IMR-90 (cell line): ENCODE results near the gene VAT1L. TPM values are rescaled to one million over a fixed set of nuclear protein-coding genes. Genes with fewer than 3 reads are reported as not detected.

ENCODE experiments used
- ATAC-seq: fragments of 200-7000 bp; cut with Tn5 transposase; 2 replicates; pipeline ENCODE4 v1.9.1; 2020; ENCODE audit warnings: low read depth, mild to moderate bottlenecking, moderate library complexity
- BruUV-seq: library from RNA; stranded (reverse); fragments of 400-500 nt; replicated peaks from 2 replicates; lab custom pipeline; 2021; lab: Mats Ljungman, UMichigan
- CTCF ChIA-PET: fragments of 300-600 bp; formaldehyde crosslinking; extraction: SDS; loops from one replicate; lab custom pipeline; 2021; ENCODE audit warnings: antibody characterized with exemption; lab: Yijun Ruan, JAX
- POLR2A ChIA-PET: fragments of 300-600 bp; sonication (Branson Sonifier 250); formaldehyde crosslinking; loops from one replicate; lab custom pipeline; 2022; ENCODE audit warnings: antibody characterized with exemption; ENCODE audit not compliant: unreplicated experiment; lab: Charles Lee
- DNase-seq: peaks from one replicate; pipeline ENCODE4 v3.0.0; 2013
- H2AFZ ChIP-seq: replicated peaks from 2 replicates; pipeline ENCODE3; 2013; ENCODE audit warnings: low read length, mild to moderate bottlenecking; ENCODE audit not compliant: poor library complexity
- H2AK5ac ChIP-seq: 2 replicates; pipeline ENCODE4 v1.6.1; 2013; ENCODE audit warnings: low read depth, low read length, inconsistent platforms
- H2AK9ac ChIP-seq: replicated peaks from 2 replicates; pipeline ENCODE3; 2013; ENCODE audit warnings: mild to moderate bottlenecking, low read depth, low read length, moderate library complexity; ENCODE audit not compliant: poor library complexity
- H2BK120ac ChIP-seq: 2 replicates; pipeline ENCODE4 v1.6.1; 2013; ENCODE audit warnings: low read depth, low read length, inconsistent platforms
- H2BK15ac ChIP-seq: 3 replicates; pipeline ENCODE4 v1.6.1; 2013; ENCODE audit warnings: low read depth, low read length, inconsistent platforms
- H2BK20ac ChIP-seq: 2 replicates; pipeline ENCODE4 v1.6.1; 2013; ENCODE audit warnings: low read depth, mild to moderate bottlenecking, inconsistent platforms, low read length, moderate library complexity
- H2BK5ac ChIP-seq: 2 replicates; pipeline ENCODE4 v1.6.1; 2013; ENCODE audit warnings: mild to moderate bottlenecking, low read depth, low read length, inconsistent platforms; ENCODE audit not compliant: poor library complexity, severe bottlenecking
- H3K14ac ChIP-seq: replicated peaks from 2 replicates; pipeline ENCODE4 v1.6.1; 2013; ENCODE audit warnings: low read depth, low read length, inconsistent platforms
- H3K18ac ChIP-seq: 2 replicates; pipeline ENCODE4 v1.6.1; 2013; ENCODE audit warnings: low read depth, low read length, control low read depth
- H3K23ac ChIP-seq: 2 replicates; pipeline ENCODE4 v1.6.1; 2013; ENCODE audit warnings: low read depth, low read length, inconsistent platforms
- H3K27ac ChIP-seq: 2 replicates; pipeline ENCODE4 v1.5.1; 2013; ENCODE audit warnings: mild to moderate bottlenecking, control low read depth, low read length; ENCODE audit not compliant: insufficient read depth
- H3K27me3 ChIP-seq: 2 replicates; pipeline ENCODE4 v1.6.1; 2013; ENCODE audit warnings: low read length; ENCODE audit not compliant: control insufficient read depth, insufficient read depth
- H3K36me3 ChIP-seq: 2 replicates; pipeline ENCODE4 v1.6.1; 2013; ENCODE audit warnings: low read length, mixed read lengths; ENCODE audit not compliant: control insufficient read depth, insufficient read depth
- H3K4ac ChIP-seq: 2 replicates; pipeline ENCODE4 v1.6.1; 2013; ENCODE audit warnings: low read depth, low read length, inconsistent platforms
- H3K4me1 ChIP-seq: 2 replicates; pipeline ENCODE4 v1.6.1; 2013; ENCODE audit warnings: low read length, mixed read lengths; ENCODE audit not compliant: control insufficient read depth, insufficient read depth
- H3K4me2 ChIP-seq: 2 replicates; pipeline ENCODE4 v1.6.1; 2013; ENCODE audit warnings: low read depth, mild to moderate bottlenecking, control low read depth, low read length, moderate library complexity
- H3K4me3 ChIP-seq: 2 replicates; pipeline ENCODE4 v1.5.1; 2013; ENCODE audit warnings: low read depth, mild to moderate bottlenecking, control low read depth, low read length, moderate library complexity; ENCODE audit not compliant: insufficient read depth
- H3K56ac ChIP-seq: 2 replicates; pipeline ENCODE4 v1.6.1; 2013; ENCODE audit warnings: low read length, inconsistent platforms; ENCODE audit not compliant: insufficient read depth; ENCODE audit errors: extremely low read depth
- H3K79me1 ChIP-seq, 2 experiments: 2 replicates each; pipeline ENCODE4 v1.6.1; 2013; ENCODE audit warnings: low read length in 2 of 2, inconsistent platforms in 1 of 2, low read depth in 1 of 2
- H3K9ac ChIP-seq: 2 replicates; pipeline ENCODE4 v1.6.1; 2013; ENCODE audit warnings: low read depth, low read length, control low read depth
- H3K9me1 ChIP-seq: 2 replicates; pipeline ENCODE4 v1.6.1; 2013; ENCODE audit warnings: low read length, inconsistent platforms; ENCODE audit not compliant: insufficient read depth
- H3K9me3 ChIP-seq: 2 replicates; pipeline ENCODE4 v1.6.1; 2013; ENCODE audit warnings: low read length; ENCODE audit not compliant: control insufficient read depth, insufficient read depth
- H4K20me1 ChIP-seq: 2 replicates; pipeline ENCODE4 v1.6.1; 2013; ENCODE audit warnings: low read length, inconsistent platforms; ENCODE audit not compliant: insufficient read depth
- H4K5ac ChIP-seq: 2 replicates; pipeline ENCODE4 v1.6.1; 2013; ENCODE audit warnings: mild to moderate bottlenecking, low read depth, low read length, control low read depth
- H4K8ac ChIP-seq, 2 experiments: 2 replicates each; pipeline ENCODE4 v1.6.1; 2013; ENCODE audit warnings: low read depth in 2 of 2, low read length in 2 of 2, control low read depth in 1 of 2, inconsistent platforms in 1 of 2
- H4K91ac ChIP-seq: 2 replicates; pipeline ENCODE4 v1.6.1; 2013; ENCODE audit warnings: low read depth, low read length, inconsistent platforms; ENCODE audit not compliant: insufficient read depth
- BHLHE40 ChIP-seq: fragments of 150-350 bp; IDR thresholded peaks from 2 replicates; pipeline ENCODE4 v1.6.1; 2016; ENCODE audit warnings: mild to moderate bottlenecking, low read depth, low read length
- CEBPB ChIP-seq: IDR thresholded peaks from 2 replicates; pipeline ENCODE4 v1.6.1; 2012; ENCODE audit warnings: low read depth, low read length, improper control_type of control experiment
- CHD1 ChIP-seq: IDR thresholded peaks from 2 replicates; pipeline ENCODE4 v1.6.1; 2012; ENCODE audit warnings: low read depth, low read length, improper control_type of control experiment
- FOS ChIP-seq: fragments of 150-350 bp; IDR thresholded peaks from 2 replicates; pipeline ENCODE4 v1.6.1; 2016; ENCODE audit warnings: low read depth, low read length
- MAFK ChIP-seq: IDR thresholded peaks from 2 replicates; pipeline ENCODE4 v1.6.1; 2012; ENCODE audit warnings: low read depth, low read length, improper control_type of control experiment
- MAZ ChIP-seq: IDR thresholded peaks from 2 replicates; pipeline ENCODE4 v1.6.1; 2012; ENCODE audit warnings: low read depth, mild to moderate bottlenecking, low read length, improper control_type of control experiment, moderate library complexity, borderline replicate concordance
- NFE2L2 ChIP-seq: fragments of 150-350 bp; IDR thresholded peaks from 2 replicates; pipeline ENCODE4 v1.6.1; 2016; ENCODE audit warnings: low read depth, mild to moderate bottlenecking, low read length
- POLR2A ChIP-seq: IDR thresholded peaks from 2 replicates; pipeline ENCODE4 v1.6.1; 2012; ENCODE audit warnings: mild to moderate bottlenecking, low read depth, low read length
- RAD21 ChIP-seq: IDR thresholded peaks from 2 replicates; pipeline ENCODE4 v1.6.1; 2012; ENCODE audit warnings: low read length, improper control_type of control experiment
- RFX5 ChIP-seq: IDR thresholded peaks from 2 replicates; pipeline ENCODE4 v1.8.0; 2012; ENCODE audit warnings: low read depth, mild to moderate bottlenecking, low read length, moderate library complexity
- SMC3 ChIP-seq: fragments of 150-350 bp; IDR thresholded peaks from 2 replicates; pipeline ENCODE4 v1.6.1; 2016; ENCODE audit warnings: low read depth, mild to moderate bottlenecking, antibody characterized with exemption, low read length, moderate library complexity
- WGBS, 2 experiments: methylation state at CpG; one replicate each; pipeline versions ENCODE4 v1.1.5 to v1.1.7; 2013; ENCODE audit warnings: missing lambda C conversion rate in 2 of 2; ENCODE audit not compliant: insufficient read length in 1 of 2; ENCODE audit errors: extremely low coverage in 2 of 2; 5-methylcytosine and 5-hydroxymethylcytosine counted together
- dilution Hi-C: fragments of 300-500 bp; cut with HindIII; formaldehyde crosslinking; loops from one replicate; pipeline ENCODE4 v1.14.3; 2018; ENCODE audit warnings: low sequenced_read_pairs; ENCODE audit not compliant: unreplicated experiment
- in situ Hi-C: fragments of 300-500 bp; cut with MboI; formaldehyde crosslinking; loops from 3 replicates; pipeline ENCODE4 v1.14.3; 2019; ENCODE audit warnings: low sequenced_read_pairs, inconsistent platforms, mixed read lengths
- intact Hi-C: fragments of 100-400 bp; cut with micrococcal nuclease; formaldehyde crosslinking; loops from 2 replicates; pipeline ENCODE4 v1.10.0; 2022
- polyA plus RNA-seq, 3 experiments: library from polyadenylated mRNA; depleted of rRNA; stranded (reverse); fragments of >200 nt; gene quantifications; 2 replicates each; pipeline ENCODE4 v1.2.3, GENCODE V29; 2012; ENCODE audit warnings: low replicate concordance in 1 of 3
- total RNA-seq: library from RNA; depleted of rRNA; stranded (reverse); fragments of >200 nt; gene quantifications from 2 replicates; pipeline ENCODE4 v1.2.3, GENCODE V29; 2012
- TF ChIP-seq, protein P1 (sequence below): conservative IDR thresholded peaks from 2 replicates; pipeline ENCODE4 v1.5.1; 2012; ENCODE audit warnings: mild to moderate bottlenecking, low read depth, low read length, improper control_type of control experiment
- TF ChIP-seq, protein P2 (sequence below): fragments of 150-350 bp; IDR thresholded peaks from 2 replicates; pipeline ENCODE4 v1.6.1; 2017; ENCODE audit warnings: mild to moderate bottlenecking, antibody characterized with exemption, low read length, low read depth
- TF ChIP-seq, protein P3 (sequence below): fragments of 150-350 bp; IDR thresholded peaks from 2 replicates; pipeline ENCODE4 v1.6.1; 2016; ENCODE audit warnings: low read depth, mild to moderate bottlenecking, low read length, moderate library complexity, borderline replicate concordance

VAT1L gene
- total and polyA plus RNA-seq, 2 of the 4 experiments (the other 2 are of a cell fraction): 15.4 to 18.5 TPM

DNA sequence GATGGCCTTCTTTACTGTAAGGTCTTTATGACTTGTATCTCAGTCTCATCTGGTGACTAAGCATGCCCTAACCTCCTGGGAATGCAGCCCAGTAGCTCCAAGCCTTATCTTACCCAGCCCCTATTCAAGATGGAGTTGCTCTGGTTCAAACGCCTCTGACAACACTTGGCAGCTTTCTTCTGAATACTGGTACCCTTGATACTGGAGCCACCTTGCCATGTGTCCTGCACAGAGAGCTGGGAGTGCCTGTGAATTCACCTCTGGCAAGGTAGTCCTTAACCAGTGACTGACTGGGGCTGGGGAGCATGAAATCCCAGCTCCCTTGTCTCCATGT is 48.8 kb upstream of the VAT1L start:
- Histone ChIP-seq H2AK9ac (no peak overlapping the region), H2BK120ac (no peak overlapping the region), H3K4ac (no peak overlapping the region), H3K27ac (no peak overlapping the region), H4K8ac (no peak overlapping the region), H4K20me1 (no peaks in the 10 kb centered on the region), H3K18ac (no peak overlapping the region; the same call in 1 of the 2 replicates), H3K36me3 (no peaks in the 10 kb centered on the region), H3K4me1 (peaks cover 8% of the 10 kb centered on the region), H2AK5ac (no peak overlapping the region), H3K9me3 (no peaks in the 10 kb centered on the region), H3K79me1 (no peaks in the 10 kb centered on the region), H3K4me3 (no peak overlapping the region), H3K23ac (no peak overlapping the region), H2BK5ac (no peak overlapping the region), H2BK15ac (no peak overlapping the region), H3K27me3 (no peaks in the 10 kb centered on the region), H3K56ac (no peak overlapping the region), H4K5ac (no peak overlapping the region), H3K9me1 (no peaks in the 10 kb centered on the region), H4K91ac (no peak overlapping the region), H3K14ac (no peak overlapping the region), H3K9ac (no peak overlapping the region), H2BK20ac (0 out of 2 replicates have a peak overlapping the region, but pooled peaks have one; percentile 2), H2AFZ (no peak overlapping the region), H3K4me2 (no peak overlapping the region)
- CTCF ChIA-PET: no interaction called here
- ATAC-seq (0 out of 2 replicates have a peak, but pooled peaks have one; percentile 46), DNase-seq (peak; percentile 61)
- no peak for TF ChIP-seq RAD21
- TF ChIP-seq BHLHE40: no peak
- no peak for TF ChIP-seq CEBPB
- TF ChIP-seq FOS: no peak
- TF ChIP-seq, protein P1, sequence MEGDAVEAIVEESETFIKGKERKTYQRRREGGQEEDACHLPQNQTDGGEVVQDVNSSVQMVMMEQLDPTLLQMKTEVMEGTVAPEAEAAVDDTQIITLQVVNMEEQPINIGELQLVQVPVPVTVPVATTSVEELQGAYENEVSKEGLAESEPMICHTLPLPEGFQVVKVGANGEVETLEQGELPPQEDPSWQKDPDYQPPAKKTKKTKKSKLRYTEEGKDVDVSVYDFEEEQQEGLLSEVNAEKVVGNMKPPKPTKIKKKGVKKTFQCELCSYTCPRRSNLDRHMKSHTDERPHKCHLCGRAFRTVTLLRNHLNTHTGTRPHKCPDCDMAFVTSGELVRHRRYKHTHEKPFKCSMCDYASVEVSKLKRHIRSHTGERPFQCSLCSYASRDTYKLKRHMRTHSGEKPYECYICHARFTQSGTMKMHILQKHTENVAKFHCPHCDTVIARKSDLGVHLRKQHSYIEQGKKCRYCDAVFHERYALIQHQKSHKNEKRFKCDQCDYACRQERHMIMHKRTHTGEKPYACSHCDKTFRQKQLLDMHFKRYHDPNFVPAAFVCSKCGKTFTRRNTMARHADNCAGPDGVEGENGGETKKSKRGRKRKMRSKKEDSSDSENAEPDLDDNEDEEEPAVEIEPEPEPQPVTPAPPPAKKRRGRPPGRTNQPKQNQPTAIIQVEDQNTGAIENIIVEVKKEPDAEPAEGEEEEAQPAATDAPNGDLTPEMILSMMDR: no peak
- TF ChIP-seq CHD1: no peak
- no peak for TF ChIP-seq RFX5
- TF ChIP-seq SMC3: no peak
- TF ChIP-seq NFE2L2: no peak
- TF ChIP-seq, protein P2, sequence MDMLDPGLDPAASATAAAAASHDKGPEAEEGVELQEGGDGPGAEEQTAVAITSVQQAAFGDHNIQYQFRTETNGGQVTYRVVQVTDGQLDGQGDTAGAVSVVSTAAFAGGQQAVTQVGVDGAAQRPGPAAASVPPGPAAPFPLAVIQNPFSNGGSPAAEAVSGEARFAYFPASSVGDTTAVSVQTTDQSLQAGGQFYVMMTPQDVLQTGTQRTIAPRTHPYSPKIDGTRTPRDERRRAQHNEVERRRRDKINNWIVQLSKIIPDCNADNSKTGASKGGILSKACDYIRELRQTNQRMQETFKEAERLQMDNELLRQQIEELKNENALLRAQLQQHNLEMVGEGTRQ: no peak
- no peak for TF ChIP-seq MAZ
- TF ChIP-seq POLR2A: no peak
- no peak for TF ChIP-seq MAFK
- TF ChIP-seq, protein P3, sequence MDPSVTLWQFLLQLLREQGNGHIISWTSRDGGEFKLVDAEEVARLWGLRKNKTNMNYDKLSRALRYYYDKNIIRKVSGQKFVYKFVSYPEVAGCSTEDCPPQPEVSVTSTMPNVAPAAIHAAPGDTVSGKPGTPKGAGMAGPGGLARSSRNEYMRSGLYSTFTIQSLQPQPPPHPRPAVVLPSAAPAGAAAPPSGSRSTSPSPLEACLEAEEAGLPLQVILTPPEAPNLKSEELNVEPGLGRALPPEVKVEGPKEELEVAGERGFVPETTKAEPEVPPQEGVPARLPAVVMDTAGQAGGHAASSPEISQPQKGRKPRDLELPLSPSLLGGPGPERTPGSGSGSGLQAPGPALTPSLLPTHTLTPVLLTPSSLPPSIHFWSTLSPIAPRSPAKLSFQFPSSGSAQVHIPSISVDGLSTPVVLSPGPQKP: no peak
- dilution Hi-C loops (no loop called here), in situ Hi-C loops (no loop called here), intact Hi-C loops (no loop called here)
- 20% methylated on average over 1 of the region's 1 CpG; no CpG with 5 or more reads in 1 of the 2 experiments for WGBS, 2 experiments
- BruUV-seq: no TSS peak
- POLR2A ChIA-PET: no interaction called here
